HG03108 (cell line): ENCODE measurements around the gene SBF1.
"Not testable (repeated sequence)": the region's sequence is repeated elsewhere in the genome, so short reads cannot be mapped to it uniquely, and the experiment has no call there.

Source experiments
- ATAC-seq: cut with Tn5 transposase; IDR thresholded peaks from one replicate; pipeline ENCODE4 v1.9.1; 2021; ENCODE audit warnings: moderate library complexity; ENCODE audit not compliant: unreplicated experiment

SBF1 gene

DNA sequence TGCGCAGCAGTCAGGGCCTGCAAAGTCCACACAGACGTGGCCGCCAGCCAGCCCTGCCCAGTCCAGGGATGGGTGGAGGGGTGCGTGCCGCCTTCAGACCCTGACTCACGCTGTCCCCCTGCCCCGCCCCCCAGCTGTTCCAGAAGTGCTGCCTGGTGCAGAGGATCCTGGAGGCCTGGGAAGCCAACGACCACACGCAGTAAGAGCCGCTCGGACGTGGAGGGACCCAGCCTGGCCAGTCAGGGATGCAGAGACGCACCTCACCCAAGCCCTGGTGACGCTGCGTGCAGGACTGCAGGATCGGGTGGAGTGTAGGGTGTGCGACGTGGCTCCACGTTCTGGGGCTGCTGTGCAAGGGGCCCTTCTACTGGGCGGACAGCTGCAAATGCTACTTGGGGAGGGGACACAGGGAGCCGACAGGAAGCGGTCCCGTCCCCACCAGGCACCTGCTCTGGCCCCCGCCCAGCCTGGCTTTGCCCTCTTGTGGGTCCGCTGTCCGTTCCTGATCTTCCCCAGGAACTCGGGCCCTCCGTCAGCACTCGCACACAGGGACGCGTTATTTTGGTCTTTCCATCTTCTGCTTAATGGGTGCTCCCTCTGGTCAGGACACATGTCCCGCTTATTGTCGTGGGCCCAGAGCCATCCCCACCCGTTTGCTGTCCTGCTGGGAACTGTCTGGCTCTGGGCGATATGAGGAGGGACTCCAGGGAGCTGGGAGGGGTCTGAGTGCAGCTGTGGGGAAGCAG is 42.5 kb downstream of the SBF1 start:
- no peak for ATAC-seq

- ATAC-seq: no peak
Measured at GRCh38 chr22:50425179-50425916, 49.5 kb downstream of the SBF1 start.

DNA sequence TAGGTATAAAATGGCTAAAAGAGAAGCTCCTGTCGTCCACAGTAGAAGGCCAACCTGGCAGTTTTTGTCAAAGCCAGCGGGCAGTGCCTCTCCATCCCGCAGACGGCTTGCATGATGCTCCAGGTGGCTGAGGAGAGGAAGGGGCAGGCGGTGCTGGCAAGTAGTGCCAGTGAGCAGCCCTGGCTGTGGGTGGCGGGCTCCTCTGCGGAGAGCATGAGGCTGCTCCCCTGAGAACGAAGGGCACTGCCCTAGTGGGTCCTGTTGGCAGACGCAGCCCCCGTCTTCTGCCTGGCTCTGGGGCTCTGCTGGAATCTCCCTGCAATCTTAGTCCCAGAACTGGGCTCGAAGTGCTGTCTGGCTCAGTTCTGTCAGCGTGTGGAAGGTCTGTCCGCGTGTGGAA is 50.9 kb downstream of the SBF1 start:
- no peak for ATAC-seq

DNA sequence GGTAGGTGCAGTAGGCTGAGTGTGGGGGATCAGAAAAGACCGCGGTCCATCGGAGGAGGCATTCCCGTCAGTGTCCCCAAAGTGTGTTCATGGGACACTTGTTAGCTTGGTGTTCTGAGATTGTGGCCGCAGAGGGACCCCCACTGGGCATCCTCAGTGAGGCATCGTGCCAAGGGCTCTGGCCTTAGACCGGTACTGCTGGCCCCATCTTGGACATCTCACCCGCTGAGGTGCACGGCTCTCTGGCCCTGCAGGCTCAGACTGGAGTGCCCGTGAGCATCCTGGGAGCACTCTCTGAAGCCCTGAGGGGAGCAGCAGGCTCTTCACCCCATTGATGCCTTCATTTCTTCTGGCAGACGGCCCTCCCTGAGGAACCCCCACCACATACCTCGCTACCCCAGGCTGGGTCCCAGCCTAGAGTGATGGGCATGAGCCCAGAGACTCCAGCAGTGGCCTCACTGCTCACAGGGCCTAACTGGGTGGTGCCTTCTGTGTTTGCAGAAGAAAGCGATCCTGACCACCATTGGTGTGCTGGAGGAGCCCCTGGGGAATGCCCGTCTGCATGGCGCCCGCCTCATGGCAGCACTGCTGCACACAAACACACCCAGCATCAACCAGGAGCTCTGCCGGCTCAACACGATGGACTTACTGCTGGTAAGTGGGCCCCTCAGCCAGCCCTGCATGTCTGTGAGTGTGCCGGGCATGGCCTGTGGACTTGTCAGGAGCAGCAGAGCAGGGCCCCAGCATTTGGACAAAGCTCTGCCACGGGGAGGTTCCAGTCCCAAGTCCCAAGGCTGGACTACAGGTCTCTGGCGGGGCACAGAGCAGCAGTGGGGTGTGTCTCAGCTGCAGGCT is 51.6 kb downstream of the SBF1 start:
- ATAC-seq: no peak

DNA sequence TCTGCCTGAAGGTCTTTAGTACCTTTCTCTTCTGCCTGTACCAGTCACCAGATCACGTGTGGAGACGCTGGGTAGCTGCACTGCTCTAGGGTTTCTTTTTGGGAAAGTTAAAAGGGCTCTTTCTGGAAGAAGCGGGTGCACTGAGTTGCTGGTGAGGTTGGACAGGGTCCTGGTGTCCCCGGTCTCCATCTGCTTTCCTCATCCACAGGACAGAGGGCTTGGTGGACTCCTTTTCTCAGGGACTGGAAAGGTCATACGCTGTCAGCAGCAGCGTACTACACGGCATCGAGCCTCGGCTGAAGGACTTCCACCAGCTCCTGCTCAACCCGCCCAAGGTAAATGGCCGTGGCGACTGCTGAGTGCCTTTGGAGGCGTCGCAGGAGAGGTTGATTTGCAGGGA is 52.8 kb downstream of the SBF1 start:
- ATAC-seq: no peak

GRCh38 chr22:50420581-50420980 is 54.3 kb downstream of the SBF1 start:
- no peak for ATAC-seq

DNA sequence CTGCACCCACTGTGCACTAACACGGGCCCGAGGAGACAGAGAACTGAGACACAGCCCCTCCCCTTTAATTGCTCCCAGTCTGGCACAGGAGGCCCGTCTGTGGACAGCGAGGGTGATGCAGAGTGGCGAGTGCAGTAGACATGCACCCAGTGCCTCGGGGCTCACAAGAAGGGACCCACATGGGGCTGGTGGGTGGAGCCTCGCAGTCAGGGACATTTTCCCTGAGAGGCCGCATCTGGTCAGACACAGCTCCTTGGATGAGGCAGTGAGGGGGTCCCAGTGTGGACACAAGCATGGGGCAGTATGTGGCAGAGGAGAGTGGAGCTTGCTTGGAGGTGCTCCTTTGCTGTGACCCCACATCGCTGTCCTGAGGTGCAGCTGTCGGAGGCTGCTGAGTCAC is 54.8 kb downstream of the SBF1 start:
- no peak for ATAC-seq

DNA sequence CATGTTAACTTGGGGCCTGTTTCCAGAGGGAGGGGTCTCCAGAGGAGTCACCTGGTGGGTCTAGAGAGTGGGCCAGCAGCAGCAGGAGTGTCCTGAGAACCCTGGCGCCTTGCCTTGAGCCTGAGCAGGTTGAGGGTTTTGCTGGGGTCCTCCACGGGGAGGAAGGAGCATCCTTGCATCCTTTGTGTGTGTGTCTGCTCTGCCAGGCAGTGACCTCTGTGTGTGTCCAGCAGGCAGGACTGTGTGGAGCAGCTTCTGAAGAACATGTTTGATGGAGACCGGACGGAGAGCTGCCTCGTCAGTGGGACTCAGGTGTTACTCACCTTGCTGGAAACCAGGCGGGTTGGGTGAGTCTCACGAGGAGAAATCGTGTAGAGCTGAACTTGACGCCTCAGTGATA is 55.7 kb downstream of the SBF1 start:
- no peak for ATAC-seq

GRCh38 chr22:50418624-50419023 is 56.2 kb downstream of the SBF1 start:
- ATAC-seq: no peak

DNA sequence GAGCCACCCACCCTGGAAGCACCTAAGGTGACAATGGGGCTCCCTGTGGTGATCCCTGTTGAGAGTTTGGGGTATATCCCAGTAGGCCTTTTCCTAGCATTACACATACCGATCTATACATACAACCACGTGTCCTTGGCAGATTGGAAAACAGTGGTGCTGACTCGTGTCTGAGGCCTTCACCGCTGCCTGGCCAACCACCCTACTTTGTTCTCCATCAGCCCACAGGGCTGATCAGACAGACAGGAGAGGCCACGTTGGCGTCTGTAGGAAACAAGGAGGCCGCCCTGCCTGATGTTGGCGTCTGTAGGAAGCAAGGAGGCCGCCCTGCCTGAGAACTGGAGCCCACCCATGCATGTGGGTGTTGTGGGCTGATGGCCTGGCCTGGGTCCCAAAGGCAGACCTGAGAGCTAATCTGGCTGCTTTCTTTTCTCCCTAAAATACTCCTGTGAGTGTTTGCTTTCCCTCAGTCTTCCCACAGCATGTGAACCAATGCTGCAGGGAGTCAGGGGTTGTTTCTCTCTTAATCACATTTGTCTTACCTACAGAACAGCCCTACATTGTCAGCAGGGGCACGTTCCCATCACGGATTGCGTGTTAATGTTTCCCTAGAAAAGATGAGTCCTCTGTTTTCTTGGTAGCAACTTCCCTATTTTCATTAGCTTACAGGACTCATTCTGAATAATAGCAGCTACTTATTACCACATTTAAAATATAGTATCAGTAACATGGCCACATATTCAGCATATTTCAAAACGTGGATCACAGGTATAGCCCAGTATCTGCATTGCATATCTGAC is 57.2 kb downstream of the SBF1 start:
- no peak for ATAC-seq

DNA sequence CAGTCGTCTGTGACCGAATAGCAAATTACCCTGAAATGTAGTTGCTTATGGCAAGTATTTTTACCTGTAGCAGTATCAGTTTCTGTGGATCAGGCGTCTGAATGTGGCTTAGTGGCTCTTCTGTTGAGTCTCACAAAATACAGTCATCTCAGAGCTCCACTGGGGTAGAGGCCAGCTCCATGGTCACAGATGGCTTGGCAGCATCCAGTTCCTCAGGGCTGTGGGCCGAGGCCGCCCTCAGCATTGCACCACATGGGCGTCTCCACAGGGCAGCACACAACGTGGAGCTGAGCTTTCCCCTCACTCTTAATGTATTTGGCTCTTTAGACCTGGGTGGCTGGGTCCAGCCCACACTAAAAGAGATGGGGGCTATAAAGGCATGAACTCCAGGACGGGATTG is 57.8 kb downstream of the SBF1 start:
- no peak for ATAC-seq

GRCh38 chr22:50415426-50415825 is 59.4 kb downstream of the SBF1 start:
- ATAC-seq: no peak

DNA sequence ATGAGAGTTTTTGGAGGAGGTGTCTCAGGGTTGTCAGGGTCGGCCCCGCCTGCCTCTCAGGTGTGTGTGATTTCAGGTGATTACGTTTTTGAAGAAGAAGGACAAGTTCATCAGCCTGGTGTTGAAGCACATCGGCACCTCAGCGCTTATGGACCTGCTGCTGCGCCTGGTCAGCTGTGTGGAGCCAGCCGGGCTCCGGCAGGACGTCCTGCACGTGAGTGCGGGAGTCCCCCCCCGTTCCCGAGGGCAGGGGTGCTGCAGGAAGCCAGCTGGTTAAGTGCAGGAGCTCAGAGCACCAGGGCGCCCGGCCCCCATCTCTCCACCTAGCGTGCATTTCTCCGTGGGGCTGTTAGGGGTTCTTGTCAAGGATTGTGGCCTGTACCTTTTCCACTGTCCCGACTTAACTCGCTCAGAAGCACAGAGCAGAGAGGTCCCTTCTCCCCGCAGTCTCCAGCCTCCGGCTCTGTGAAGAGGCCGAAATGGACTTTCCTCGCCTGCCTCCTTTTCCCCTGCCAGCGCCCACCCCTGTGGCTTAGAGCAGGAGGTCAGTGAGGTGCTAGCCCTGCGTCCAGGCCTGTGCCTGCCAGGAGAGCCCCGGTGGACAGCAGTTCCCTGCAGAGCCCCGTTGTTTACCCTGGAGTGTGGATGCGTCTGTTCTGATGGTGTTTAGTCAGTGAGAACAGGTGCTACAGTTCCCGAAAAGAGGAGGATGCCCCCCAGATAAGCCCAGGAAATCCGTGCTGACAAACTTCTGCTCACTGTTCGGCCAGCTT is 60.2 kb downstream of the SBF1 start:
- no peak for ATAC-seq

DNA sequence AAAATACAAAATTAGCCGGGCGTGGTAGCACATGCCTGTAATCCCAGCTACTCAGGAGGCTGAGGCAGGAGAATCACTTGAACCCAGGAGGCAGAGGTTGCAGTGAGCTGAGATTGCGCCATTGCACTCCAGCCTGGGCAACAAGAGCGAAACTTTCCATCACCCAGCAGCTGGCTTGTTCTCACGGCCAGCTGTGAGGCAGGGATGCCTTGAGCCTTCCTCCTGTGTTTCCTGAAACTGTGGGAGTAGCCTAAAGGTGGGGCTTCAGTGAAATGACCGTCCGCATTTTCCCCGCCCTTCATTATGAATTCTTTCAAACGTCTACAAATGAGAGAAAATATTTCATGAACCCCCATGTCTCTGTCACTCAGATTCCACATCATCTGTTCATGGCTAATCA is 65.9 kb downstream of the SBF1 start:
- ATAC-seq: not testable (repeated sequence)

- ATAC-seq: no peak
Measured at GRCh38 chr22:50408311-50408710, 66.5 kb downstream of the SBF1 start.

GRCh38 chr22:50406416-50407170 is 68.2 kb downstream of the SBF1 start:
- no peak for ATAC-seq

- ATAC-seq: no peak
Measured at GRCh38 chr22:50403701-50404101, 71.1 kb downstream of the SBF1 start.

- no peak for ATAC-seq
Measured at GRCh38 chr22:50401907-50402306, 72.9 kb downstream of the SBF1 start.

GRCh38 chr22:50400931-50401330 is 73.9 kb downstream of the SBF1 start:
- ATAC-seq: no peak
